ENCODE data around the gene FOXL2.

DNA sequence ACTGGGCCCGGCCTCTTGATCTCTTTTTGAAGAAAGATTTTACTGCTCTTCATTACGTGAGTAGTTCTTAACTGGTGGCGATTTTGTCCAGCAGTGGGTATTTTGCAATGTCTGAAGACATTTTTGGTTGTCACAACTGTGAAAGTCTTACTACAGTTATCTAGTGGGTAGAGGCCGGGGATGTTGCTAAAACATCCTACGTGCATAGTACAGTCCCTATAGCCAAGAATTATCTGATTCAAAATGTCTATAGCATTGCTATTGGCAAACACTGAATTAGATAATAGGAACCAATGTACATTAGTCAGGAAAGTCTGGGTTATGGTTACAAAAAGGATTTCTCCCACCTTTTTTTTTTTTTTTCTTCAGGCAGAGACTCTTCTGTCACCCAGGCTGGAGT lies 38.1 kb downstream of the FOXL2 start:
- TF ChIP-seq POLR2AphosphoS5 (IDR thresholded peaks at IDR 0.05; ENCODE audit: low read depth, low read length) (no peak), TAF1 (IDR thresholded peaks at IDR 0.05; ENCODE audit: borderline replicate concordance, insufficient read depth, low read length) (no peak)
- TF ChIP-seq, protein P1, sequence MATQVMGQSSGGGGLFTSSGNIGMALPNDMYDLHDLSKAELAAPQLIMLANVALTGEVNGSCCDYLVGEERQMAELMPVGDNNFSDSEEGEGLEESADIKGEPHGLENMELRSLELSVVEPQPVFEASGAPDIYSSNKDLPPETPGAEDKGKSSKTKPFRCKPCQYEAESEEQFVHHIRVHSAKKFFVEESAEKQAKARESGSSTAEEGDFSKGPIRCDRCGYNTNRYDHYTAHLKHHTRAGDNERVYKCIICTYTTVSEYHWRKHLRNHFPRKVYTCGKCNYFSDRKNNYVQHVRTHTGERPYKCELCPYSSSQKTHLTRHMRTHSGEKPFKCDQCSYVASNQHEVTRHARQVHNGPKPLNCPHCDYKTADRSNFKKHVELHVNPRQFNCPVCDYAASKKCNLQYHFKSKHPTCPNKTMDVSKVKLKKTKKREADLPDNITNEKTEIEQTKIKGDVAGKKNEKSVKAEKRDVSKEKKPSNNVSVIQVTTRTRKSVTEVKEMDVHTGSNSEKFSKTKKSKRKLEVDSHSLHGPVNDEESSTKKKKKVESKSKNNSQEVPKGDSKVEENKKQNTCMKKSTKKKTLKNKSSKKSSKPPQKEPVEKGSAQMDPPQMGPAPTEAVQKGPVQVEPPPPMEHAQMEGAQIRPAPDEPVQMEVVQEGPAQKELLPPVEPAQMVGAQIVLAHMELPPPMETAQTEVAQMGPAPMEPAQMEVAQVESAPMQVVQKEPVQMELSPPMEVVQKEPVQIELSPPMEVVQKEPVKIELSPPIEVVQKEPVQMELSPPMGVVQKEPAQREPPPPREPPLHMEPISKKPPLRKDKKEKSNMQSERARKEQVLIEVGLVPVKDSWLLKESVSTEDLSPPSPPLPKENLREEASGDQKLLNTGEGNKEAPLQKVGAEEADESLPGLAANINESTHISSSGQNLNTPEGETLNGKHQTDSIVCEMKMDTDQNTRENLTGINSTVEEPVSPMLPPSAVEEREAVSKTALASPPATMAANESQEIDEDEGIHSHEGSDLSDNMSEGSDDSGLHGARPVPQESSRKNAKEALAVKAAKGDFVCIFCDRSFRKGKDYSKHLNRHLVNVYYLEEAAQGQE (IDR thresholded peaks at IDR 0.05; ENCODE audit: insufficient read depth in 1 of 2, low read depth in 2 of 2, low read length in 2 of 2): no peak

Data from PFSK-1 (cell line).